GM19043 (cell line): ENCODE measurements around the gene PLCXD1.
"Not testable (repeated sequence)": the region's sequence is repeated elsewhere in the genome, so short reads cannot be mapped to it uniquely, and the experiment has no call there.

Experiments
- ATAC-seq: cut with Tn5 transposase; IDR thresholded peaks from one replicate; pipeline ENCODE4 v1.9.1; 2021; ENCODE audit warnings: low read depth; ENCODE audit not compliant: unreplicated experiment

PLCXD1 gene

DNA sequence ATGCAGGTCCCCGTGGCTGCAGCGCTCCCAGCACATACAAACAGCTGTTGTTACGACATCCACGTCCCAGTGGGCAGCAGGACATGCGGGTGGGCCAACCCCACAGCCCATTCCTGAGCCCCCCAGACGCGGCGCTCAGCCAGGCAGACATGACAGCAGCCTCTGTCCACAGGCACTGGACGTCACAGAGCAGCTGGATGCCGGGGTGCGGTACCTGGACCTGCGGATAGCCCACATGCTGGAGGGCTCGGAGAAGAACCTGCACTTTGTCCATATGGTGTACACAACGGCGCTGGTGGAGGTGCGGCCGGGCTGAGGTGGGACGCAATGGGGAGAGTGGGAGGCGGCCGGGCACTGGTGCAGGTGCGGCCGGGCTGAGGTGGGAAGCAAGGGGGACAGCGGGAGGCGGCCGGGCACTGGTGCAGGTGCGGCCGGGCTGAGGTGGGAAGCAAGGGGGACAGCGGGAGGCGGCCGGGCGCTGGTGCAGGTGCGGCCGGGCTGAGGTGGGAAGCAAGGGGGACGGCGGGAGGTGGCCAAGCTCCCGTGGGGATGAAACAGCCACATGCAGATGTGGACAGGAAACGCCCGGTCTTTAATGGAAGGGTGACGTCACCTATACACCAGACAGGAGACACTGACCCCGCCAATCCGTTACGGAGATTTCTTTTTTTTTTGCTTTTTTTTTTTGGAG lies 9.4 kb downstream of the PLCXD1 start:
- no peak for ATAC-seq

- no peak for ATAC-seq
Measured at GRCh38 chrX:291411-291901, 10.3 kb downstream of the PLCXD1 start.

DNA sequence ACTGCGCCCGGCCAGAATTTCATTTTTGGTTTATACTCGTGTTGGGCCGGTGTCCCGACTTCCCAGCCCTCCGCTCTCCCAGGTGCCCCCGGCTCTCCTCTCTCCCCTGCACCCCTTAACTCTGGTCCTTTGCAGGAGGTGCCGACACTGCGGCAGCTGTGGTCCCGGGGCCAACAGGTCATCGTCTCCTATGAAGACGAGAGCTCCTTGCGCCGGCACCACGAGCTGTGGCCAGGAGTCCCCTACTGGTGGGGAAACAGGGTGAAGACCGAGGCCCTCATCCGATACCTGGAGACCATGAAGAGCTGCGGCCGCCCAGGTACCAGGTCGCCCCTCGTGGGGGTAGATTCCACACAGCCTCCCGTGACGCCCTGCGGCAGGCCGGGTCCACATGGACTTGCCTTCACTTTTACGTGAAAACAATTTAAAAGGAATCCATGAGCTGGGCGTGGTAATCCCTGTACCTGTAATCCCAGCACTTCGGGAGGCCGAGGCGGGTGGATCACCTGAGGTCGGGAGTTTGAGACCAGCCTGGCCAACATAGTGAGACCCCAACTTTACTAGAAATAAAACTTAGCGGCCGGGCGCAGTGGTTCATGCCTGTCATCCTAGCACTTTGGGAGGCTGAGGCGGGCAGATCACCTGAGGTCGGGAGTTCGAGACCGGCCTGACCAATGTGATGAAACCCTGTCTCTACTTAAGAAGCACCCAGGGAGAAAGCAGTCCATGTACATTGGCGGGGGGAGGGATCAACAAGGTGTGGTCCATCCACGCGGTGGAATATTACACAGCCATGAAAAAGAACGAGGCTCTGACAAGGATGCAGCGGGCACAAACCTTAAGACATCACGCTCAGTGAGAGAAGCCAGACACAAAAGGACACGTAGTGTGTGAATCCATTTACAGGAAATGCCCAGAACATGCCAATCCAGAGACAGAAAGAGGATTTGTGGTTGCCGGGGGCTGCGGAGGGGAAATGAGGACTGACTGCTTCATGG lies 12.0 kb downstream of the PLCXD1 start:
- ATAC-seq, result no peak

DNA sequence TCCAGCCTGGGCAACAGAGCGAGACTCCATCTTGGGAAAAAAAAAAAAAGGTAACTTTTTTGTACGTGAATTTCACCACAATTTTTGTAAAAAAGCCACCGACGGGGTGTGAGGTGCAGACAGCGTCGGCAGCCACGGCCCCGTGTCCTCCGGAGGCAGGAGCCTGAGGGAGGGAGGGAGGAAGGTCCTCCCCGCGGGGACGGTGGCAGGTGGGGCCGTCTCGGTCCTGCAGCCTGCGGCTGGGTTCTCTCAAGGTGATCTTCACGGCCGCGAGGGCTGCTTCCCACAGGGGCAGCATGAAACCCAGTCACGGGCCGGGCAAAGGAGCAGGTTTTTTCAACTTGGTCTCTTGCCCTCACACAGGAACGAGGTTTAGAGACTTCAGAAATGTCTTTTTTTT lies 14.0 kb downstream of the PLCXD1 start:
- no peak for ATAC-seq

DNA sequence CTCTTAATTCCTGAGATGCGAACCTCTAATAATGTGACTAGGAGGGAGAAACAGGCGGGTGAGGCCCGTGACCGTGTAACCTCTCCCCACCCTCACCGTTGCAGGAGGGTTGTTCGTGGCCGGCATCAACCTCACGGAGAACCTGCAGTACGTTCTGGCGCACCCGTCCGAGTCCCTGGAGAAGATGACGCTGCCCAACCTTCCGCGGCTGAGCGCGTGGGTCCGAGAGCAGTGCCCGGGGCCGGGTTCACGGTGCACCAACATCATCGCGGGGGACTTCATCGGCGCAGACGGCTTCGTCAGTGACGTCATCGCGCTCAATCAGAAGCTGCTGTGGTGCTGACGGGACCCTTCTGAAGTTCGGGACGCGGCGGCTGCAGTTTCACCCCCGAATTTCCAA lies 17.8 kb downstream of the PLCXD1 start:
- no peak for ATAC-seq

DNA sequence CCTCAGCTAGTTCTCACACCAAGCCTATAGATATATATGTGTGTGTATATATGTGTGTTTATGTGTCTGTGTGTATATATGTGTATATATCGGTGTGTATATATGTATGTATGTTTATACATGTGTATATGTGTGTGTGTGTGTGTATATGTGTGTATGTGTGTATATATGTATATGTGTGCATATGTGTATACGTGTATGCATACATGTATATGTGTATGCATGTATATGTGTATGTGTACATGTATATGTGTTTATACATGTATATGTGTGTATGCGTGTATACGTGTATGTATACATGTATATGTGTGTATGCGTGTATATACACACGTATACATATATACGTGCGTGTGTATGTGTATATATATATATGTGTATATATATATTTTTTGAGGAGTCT lies 19.2 kb downstream of the PLCXD1 start:
- ATAC-seq, result no peak

GRCh38 chrX:302975-303374 lies 21.8 kb downstream of the PLCXD1 start:
- no peak for ATAC-seq

- not testable (repeated sequence) for ATAC-seq
Measured at GRCh38 chrX:305781-306613, 24.8 kb downstream of the PLCXD1 start.

DNA sequence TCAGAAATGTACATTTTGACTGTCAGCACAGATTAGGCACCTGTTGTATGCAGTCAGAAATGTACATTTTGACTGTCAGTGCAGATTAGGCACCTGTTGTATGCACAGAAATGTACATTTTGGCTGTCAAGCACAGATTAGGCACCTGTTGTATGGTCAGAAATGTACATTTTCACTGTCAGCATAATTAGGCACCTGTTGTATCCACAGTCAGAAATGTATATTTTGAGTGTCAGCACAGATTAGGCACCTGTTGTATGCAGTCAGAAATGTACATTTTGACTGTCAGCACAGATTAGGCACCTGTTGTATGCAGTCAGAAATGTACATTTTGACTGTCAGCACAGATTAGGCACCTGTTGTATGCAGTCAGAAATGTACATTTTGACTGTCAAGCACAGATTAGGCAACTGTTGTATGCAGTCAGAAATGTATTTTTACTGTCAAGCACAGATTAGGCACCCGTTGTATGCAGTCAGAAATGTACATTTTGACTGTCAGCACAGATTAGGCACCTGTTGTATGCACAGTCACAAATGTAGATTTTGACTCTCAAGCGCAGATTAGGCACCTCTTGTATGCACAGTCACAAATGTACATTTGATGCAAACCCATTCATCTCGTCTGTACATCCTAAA lies 25.6 kb downstream of the PLCXD1 start:
- not testable (repeated sequence) for ATAC-seq

GRCh38 chrX:307261-308111 lies 26.3 kb downstream of the PLCXD1 start:
- no peak for ATAC-seq

- no peak for ATAC-seq
Measured at GRCh38 chrX:308821-309520, 27.8 kb downstream of the PLCXD1 start.

GRCh38 chrX:310621-311155 lies 29.5 kb downstream of the PLCXD1 start:
- no peak for ATAC-seq

DNA sequence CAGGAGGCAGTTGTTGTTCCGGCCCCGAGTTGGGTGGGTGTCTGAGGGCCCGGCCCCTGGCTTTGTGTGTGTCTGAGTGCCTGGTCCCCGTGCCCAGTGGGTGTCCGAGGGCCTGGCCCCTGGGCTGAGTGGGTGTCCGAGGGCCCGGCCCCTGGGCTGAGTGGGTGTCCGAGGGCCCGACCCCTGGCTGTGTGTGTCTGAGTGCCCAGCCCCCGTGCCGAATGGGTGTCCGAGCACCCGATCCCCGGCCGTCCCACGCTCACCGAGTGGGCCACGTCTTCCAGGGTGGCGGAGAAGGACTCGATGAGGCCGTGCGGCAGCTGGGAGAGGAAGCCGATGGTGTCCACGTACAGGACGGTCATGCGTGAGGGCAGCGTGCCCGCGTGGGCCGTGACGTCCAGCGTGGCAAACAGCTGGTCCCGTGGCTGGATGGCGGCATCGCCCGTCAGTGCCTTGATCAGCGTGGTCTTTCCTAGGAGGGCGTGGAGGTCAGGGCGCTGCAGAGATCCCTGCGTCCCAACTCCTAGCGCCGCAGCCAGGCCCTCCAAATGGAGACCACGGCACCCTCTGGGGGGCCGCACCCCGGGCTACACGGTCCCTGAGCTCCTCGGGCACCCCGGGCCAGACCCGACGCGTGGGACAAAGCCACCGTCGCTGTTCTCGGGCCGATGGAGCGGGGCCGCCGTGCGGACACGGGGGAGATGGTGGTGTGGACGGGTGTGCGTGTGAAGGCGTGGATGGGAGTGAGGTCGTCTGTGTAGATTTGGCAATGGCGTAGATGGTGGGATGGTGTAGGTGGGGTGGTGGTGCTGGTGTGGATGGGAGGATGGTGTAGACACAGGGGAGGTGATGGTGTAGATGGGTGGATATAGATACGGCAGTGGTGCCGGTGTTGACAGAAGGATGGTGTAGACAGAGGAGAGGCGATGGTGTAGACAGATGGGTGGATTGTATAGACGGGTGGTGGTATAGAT lies 30.3 kb downstream of the PLCXD1 start:
- no peak for ATAC-seq

DNA sequence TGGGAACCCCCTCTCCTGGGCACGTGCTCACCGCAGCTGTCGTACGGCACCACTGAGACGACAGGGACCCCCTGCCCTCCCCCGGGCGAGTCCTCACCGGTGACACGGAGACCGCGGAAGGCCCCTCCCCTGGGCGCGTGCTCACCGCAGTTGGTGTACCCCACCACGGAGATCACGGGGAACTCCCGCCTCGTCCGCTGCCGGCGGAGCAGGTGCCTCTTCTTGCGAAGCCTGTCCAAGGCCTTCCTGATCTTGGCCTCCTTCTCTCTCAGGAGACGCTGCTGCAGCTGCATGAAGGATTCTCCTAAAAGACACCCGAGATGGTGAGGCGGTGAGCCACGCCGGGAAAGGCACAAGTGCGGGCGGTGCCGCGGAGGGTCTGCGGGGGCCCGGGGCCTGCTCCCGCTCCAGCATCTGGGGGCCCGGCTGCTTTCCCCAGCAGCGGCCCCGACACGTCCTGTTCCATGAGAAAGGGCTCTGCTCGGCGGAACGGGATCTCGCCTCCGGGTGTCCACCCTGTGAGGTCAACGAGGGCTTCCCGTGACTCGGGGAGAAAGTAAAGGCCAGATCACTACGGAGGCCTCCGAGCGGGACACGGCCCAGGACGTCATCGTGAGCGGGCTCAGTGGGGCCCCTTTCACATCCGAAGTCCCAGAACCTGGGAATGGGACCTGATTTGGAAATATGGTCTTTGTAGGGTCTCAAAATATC lies 31.6 kb downstream of the PLCXD1 start:
- ATAC-seq, result no peak

DNA sequence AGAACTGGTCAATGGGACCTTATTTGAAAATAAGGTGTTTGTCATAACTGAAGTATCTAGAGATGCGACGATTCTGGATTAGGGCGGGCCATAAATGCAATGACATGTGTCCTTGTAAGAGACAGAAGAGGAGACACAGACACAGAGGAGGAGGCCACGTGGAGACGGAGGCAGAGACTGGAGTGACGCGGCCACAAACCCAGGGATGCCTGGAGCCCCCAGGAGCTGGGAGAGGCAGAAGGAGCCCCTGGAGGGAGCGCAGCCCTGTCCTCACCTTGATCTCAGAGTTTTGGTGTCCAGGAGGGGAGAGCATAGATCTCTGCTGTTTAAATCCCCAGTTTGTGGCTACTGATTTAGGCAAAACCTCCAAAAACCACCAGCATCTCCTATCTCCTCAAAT lies 32.4 kb downstream of the PLCXD1 start:
- no peak for ATAC-seq

DNA sequence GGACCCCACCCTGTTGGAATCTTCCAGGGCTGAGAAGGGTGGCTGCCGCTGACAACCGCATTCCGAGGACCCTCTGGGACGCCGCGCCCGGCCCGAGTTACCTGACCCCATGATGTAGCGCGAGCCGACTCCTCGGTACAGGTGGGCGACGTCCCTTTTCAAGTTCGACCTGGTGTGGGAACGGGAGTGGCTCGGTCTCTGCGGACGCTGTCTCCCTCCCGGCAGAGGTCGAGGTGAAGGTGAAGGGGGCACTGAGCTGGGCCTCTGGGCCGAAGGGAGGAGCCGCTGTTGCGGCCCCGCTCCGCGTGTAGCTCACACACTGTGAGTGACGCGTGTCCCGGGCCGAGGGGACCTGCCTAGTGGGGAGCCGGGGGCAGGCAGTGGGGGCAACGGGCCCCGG lies 32.9 kb downstream of the PLCXD1 start:
- ATAC-seq, result no peak
